Gastrocnemius medialis (tissue), 4 donors: Measurements from ENCODE around the gene LEMD1.

Experiments used
- POLR2A ChIP-seq, 2 donors: fragments of 450-650 bp; IDR thresholded peaks; one replicate each; pipeline ENCODE4 v1.6.1; 2017; ENCODE audit warnings: antibody characterized with exemption in 2 of 2, mild to moderate bottlenecking in 2 of 2, moderate library complexity in 2 of 2
- TF ChIP-seq, protein P1 (sequence below), 5 experiments: fragments of 450-650 bp in 3 of 5; fragments of 200-600 bp in 2 of 5; sonication (generic) in 2 of 5; IDR thresholded peaks in 4 of 5; conservative IDR thresholded peaks in 1 of 5; 1 replicate in 4 of 5; 2 replicates in 1 of 5; pipeline ENCODE4 v1.5.1; 2016 to 2019; ENCODE audit warnings: antibody characterized with exemption in 5 of 5, mild to moderate bottlenecking in 3 of 5, moderate library complexity in 3 of 5

DNA sequence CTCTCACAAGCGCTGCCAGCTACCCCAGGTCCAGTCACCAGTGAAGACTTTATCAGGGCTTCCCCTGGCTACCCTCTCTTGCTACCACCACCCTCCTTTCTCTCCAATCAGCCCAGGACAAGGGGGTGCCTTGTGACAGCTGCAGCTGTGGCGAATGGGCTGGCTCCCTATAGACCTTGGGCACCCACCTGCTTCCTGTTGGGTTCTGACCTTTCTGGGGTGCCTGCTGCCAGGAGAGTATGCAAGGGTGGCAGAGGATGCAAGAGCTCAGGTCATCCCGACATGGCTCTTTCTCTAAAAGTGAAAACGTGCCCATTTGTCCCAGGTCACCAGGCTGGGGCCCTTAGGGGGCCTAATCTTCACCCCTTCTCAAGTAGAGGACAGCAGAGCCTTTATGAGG lies 71.7 kb downstream of the LEMD1 start:
- TF ChIP-seq, protein P1, sequence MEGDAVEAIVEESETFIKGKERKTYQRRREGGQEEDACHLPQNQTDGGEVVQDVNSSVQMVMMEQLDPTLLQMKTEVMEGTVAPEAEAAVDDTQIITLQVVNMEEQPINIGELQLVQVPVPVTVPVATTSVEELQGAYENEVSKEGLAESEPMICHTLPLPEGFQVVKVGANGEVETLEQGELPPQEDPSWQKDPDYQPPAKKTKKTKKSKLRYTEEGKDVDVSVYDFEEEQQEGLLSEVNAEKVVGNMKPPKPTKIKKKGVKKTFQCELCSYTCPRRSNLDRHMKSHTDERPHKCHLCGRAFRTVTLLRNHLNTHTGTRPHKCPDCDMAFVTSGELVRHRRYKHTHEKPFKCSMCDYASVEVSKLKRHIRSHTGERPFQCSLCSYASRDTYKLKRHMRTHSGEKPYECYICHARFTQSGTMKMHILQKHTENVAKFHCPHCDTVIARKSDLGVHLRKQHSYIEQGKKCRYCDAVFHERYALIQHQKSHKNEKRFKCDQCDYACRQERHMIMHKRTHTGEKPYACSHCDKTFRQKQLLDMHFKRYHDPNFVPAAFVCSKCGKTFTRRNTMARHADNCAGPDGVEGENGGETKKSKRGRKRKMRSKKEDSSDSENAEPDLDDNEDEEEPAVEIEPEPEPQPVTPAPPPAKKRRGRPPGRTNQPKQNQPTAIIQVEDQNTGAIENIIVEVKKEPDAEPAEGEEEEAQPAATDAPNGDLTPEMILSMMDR (IDR thresholded peaks at IDR 0.05 in 4 of 5, conservative IDR thresholded peaks at IDR 0.05 in 1 of 5): no peak
- no peak for TF ChIP-seq POLR2A (IDR thresholded peaks at IDR 0.05)
